Chondrocyte (in vitro differentiated cells): Measurements from ENCODE around the gene CUBN. TPM values are rescaled to one million over a fixed set of nuclear protein-coding genes. Genes with fewer than 3 reads are reported as not detected.

Source experiments
- DNase-seq: peaks from one replicate; pipeline ENCODE4 v3.0.0; 2021; ENCODE audit warnings: mixed read lengths, low spot score
- H3K27ac Mint-ChIP-seq: one replicate; pipeline ENCODE4 v1.8.0; 2021; ENCODE audit warnings: mild to moderate bottlenecking, moderate library complexity, mixed read lengths; ENCODE audit not compliant: unreplicated experiment
- H3K27me3 Mint-ChIP-seq: 2 replicates; pipeline ENCODE4 v1.8.0; 2021; ENCODE audit warnings: low read depth, mixed read lengths
- H3K36me3 Mint-ChIP-seq: 2 replicates; pipeline ENCODE4 v1.8.0; 2021; ENCODE audit warnings: low read depth, mixed read lengths
- H3K4me1 Mint-ChIP-seq: 2 replicates; pipeline ENCODE4 v1.8.0; 2021; ENCODE audit warnings: low read depth, mild to moderate bottlenecking, mixed read lengths
- H3K4me3 Mint-ChIP-seq: one replicate; pipeline ENCODE4 v1.8.0; 2021; ENCODE audit warnings: mild to moderate bottlenecking, moderate library complexity, mixed read lengths; ENCODE audit not compliant: unreplicated experiment
- H3K9me3 Mint-ChIP-seq: 2 replicates; pipeline ENCODE4 v1.8.0; 2021; ENCODE audit warnings: low read depth, mixed read lengths
- CTCF ChIP-seq: fragments of 200-600 bp; sonication (generic); IDR thresholded peaks from 2 replicates; pipeline ENCODE4 v1.5.0; 2021; ENCODE audit warnings: antibody characterized with exemption, mild to moderate bottlenecking, moderate library complexity
- total RNA-seq: library from RNA; stranded (reverse); gene quantifications from 3 replicates; pipeline ENCODE4 v1.2.1, GENCODE V29; 2021

The CUBN gene
- total RNA-seq, 1 donor from 2014 or later: 1.0 TPM

- H3K4me3 Mint-ChIP-seq: no peak overlapping the region
- H3K4me1 Mint-ChIP-seq: peaks cover 34% of the 10 kb centered on the region
Measured at GRCh38 chr10:16984242-16984641, 145.4 kb downstream of the CUBN start.

GRCh38 chr10:16976803-16977202 lies 152.8 kb downstream of the CUBN start:
- Mint-ChIP-seq H3K4me1 (peaks cover 9% of the 10 kb centered on the region), H3K27me3 (no peaks in the 10 kb centered on the region), H3K36me3 (peaks cover 2% of the 10 kb centered on the region), H3K4me3 (no peak overlapping the region), H3K9me3 (peaks cover 7% of the 10 kb centered on the region), H3K27ac (no peak overlapping the region)
- no peak for DNase-seq
- no peak for TF ChIP-seq CTCF

More at GRCh38 chr10:16984242-16984641, 145.4 kb downstream of the CUBN start:
- DNase-seq: no peak
- no peaks in the 10 kb centered on the region for H3K27me3 Mint-ChIP-seq
- peaks cover 4% of the 10 kb centered on the region for H3K9me3 Mint-ChIP-seq
- no peak overlapping the region for H3K27ac Mint-ChIP-seq
- no peak for TF ChIP-seq CTCF
- H3K36me3 Mint-ChIP-seq: no peaks in the 10 kb centered on the region

- DNase-seq: no peak
- H3K4me3 Mint-ChIP-seq: no peak overlapping the region
- peaks cover 15% of the 10 kb centered on the region for H3K4me1 Mint-ChIP-seq
- no peaks in the 10 kb centered on the region for H3K27me3 Mint-ChIP-seq
- H3K27ac Mint-ChIP-seq: no peak overlapping the region
- peaks cover 2% of the 10 kb centered on the region for H3K36me3 Mint-ChIP-seq
- H3K9me3 Mint-ChIP-seq: peaks cover 7% of the 10 kb centered on the region
- TF ChIP-seq CTCF: peak; percentile 7
Measured at GRCh38 chr10:16975188-16975587, 154.4 kb downstream of the CUBN start.

- H3K36me3 Mint-ChIP-seq: peaks cover 2% of the 10 kb centered on the region
- no peak for TF ChIP-seq CTCF
- DNase-seq: no peak
- peak overlapping the region; percentile 58 for H3K4me3 Mint-ChIP-seq
- no peaks in the 10 kb centered on the region for H3K27me3 Mint-ChIP-seq
- peak overlapping the region; percentile 97 for H3K27ac Mint-ChIP-seq
- H3K9me3 Mint-ChIP-seq: no peaks in the 10 kb centered on the region
- peaks cover 44% of the 10 kb centered on the region for H3K4me1 Mint-ChIP-seq
Measured at GRCh38 chr10:16968416-16969041, 161.1 kb downstream of the CUBN start.

- no peak for DNase-seq
- H3K9me3 Mint-ChIP-seq: no peaks in the 10 kb centered on the region
- no peaks in the 10 kb centered on the region for H3K27me3 Mint-ChIP-seq
- peaks cover 2% of the 10 kb centered on the region for H3K36me3 Mint-ChIP-seq
- H3K4me3 Mint-ChIP-seq: peak overlapping the region; percentile 58
- H3K4me1 Mint-ChIP-seq: peaks cover 44% of the 10 kb centered on the region
- H3K27ac Mint-ChIP-seq: peak overlapping the region; percentile 97
- TF ChIP-seq CTCF: no peak
Measured at GRCh38 chr10:16967866-16968415, 161.7 kb downstream of the CUBN start.
